Fibroblast of peridontal ligament (primary cell): ENCODE measurements around the gene TTC39A.

ENCODE experiments used
- DNase-seq: peaks from one replicate; pipeline ENCODE4 v3.0.0-alpha.2; 2010; ENCODE audit errors: extremely low read depth

Gene TTC39A

GRCh38 chr1:51330331-51331201 lies at the start of gene TTC39A:
Gene TTC39A (minus strand): TSS chr1:51330562. CDS start chr1:51330477, 85 bp downstream.
- DNase-seq: no peak

GRCh38 chr1:51378871-51379270 lies 48.5 kb upstream of the TTC39A start:
- DNase-seq: no peak

- no peak for DNase-seq
Observed at GRCh38 chr1:51373898-51374297, 43.5 kb upstream of the TTC39A start.

GRCh38 chr1:51372561-51372960 lies 42.2 kb upstream of the TTC39A start:
- DNase-seq: no peak

GRCh38 chr1:51369171-51369570 lies 38.8 kb upstream of the TTC39A start:
- DNase-seq: no peak

- DNase-seq: no peak
Observed at GRCh38 chr1:51365774-51366173, 35.4 kb upstream of the TTC39A start.

- DNase-seq: no peak
Observed at GRCh38 chr1:51359879-51360278, 29.5 kb upstream of the TTC39A start.

GRCh38 chr1:51355382-51355781 lies 25.0 kb upstream of the TTC39A start:
- DNase-seq: no peak

- DNase-seq: no peak
Observed at GRCh38 chr1:51354416-51354815, 24.1 kb upstream of the TTC39A start.

- no peak for DNase-seq
Observed at GRCh38 chr1:51351907-51352306, 21.5 kb upstream of the TTC39A start.

GRCh38 chr1:51349862-51350261 lies 19.5 kb upstream of the TTC39A start:
- no peak for DNase-seq

GRCh38 chr1:51348147-51348527 lies 17.8 kb upstream of the TTC39A start:
- no peak for DNase-seq

- no peak for DNase-seq
Observed at GRCh38 chr1:51347398-51348146, 17.2 kb upstream of the TTC39A start.

- DNase-seq: no peak
Observed at GRCh38 chr1:51346086-51346942, 16.0 kb upstream of the TTC39A start.

GRCh38 chr1:51345300-51345687 lies 14.9 kb upstream of the TTC39A start:
- DNase-seq: no peak

- DNase-seq: no peak
Observed at GRCh38 chr1:51344602-51345299, 14.4 kb upstream of the TTC39A start.

- DNase-seq: no peak
Observed at GRCh38 chr1:51344276-51344601, 13.9 kb upstream of the TTC39A start.

- DNase-seq: no peak
Observed at GRCh38 chr1:51343624-51344023, 13.3 kb upstream of the TTC39A start.

GRCh38 chr1:51342591-51343206 lies 12.3 kb upstream of the TTC39A start:
- DNase-seq: no peak

- no peak for DNase-seq
Observed at GRCh38 chr1:51341876-51342496, 11.6 kb upstream of the TTC39A start.

- DNase-seq: no peak
Observed at GRCh38 chr1:51340380-51340779, 10.0 kb upstream of the TTC39A start.
